Activated B cell treated with CpG ODN at 0.5 μM for 24 hours (primary cell): ENCODE results near the gene IFT52. TPM values are rescaled to one million over a fixed set of nuclear protein-coding genes. Genes with fewer than 3 reads are reported as not detected.

Experiments used
- ATAC-seq: fragments of 200-7000 bp; cut with Tn5 transposase; one replicate; pipeline ENCODE4 v1.10.0; 2021; ENCODE audit warnings: low read depth, mild to moderate bottlenecking, moderate library complexity
- CTCF ChIA-PET: fragments of 350-600 bp; sonication (Branson Sonifier 250); formaldehyde crosslinking; loops from one replicate; lab custom pipeline; 2021; ENCODE audit warnings: antibody characterized with exemption; lab: Charles Lee
- POLR2A ChIA-PET: fragments of 350-600 bp; sonication (Branson Sonifier 250); formaldehyde crosslinking; loops from one replicate; lab custom pipeline; 2021; ENCODE audit warnings: antibody characterized with exemption; lab: Charles Lee
- DNase-seq: peaks from one replicate; pipeline ENCODE4 v3.0.0; 2022
- H3K27ac Mint-ChIP-seq: one replicate; pipeline ENCODE4 v1.8.0; 2020; ENCODE audit warnings: mixed read lengths
- H3K27me3 Mint-ChIP-seq: one replicate; pipeline ENCODE4 v1.8.0; 2021; ENCODE audit warnings: mixed read lengths
- H3K36me3 Mint-ChIP-seq: one replicate; pipeline ENCODE4 v1.8.0; 2021; ENCODE audit warnings: low read depth, mixed read lengths
- H3K4me1 Mint-ChIP-seq: one replicate; pipeline ENCODE4 v1.8.0; 2021; ENCODE audit warnings: mixed read lengths
- H3K4me3 Mint-ChIP-seq: one replicate; pipeline ENCODE4 v1.8.0; 2020; ENCODE audit warnings: mild to moderate bottlenecking, mixed read lengths
- H3K9me3 Mint-ChIP-seq: one replicate; pipeline ENCODE4 v1.8.0; 2020; ENCODE audit warnings: mixed read lengths
- intact Hi-C: fragments of 100-400 bp; cut with micrococcal nuclease; formaldehyde crosslinking; loops from one replicate; pipeline ENCODE4 v1.15.1; 2024
- total RNA-seq: library from RNA; stranded (reverse); gene quantifications from 2 replicates; pipeline ENCODE4 v1.2.3, GENCODE V29; 2022
- TF ChIP-seq, protein P1 (sequence below): fragments of 200-600 bp; IDR thresholded peaks from one replicate; pipeline ENCODE4 v1.8.0; 2022; ENCODE audit warnings: antibody characterized with exemption, mild to moderate bottlenecking

The IFT52 gene
- total RNA-seq, 1 donor from 2014 or later: 18.7 TPM

GRCh38 chr20:43658723-43659419 lies 68.1 kb downstream of the IFT52 start:
- Mint-ChIP-seq H3K27ac (no peak overlapping the region), H3K4me1 (peaks cover 19% of the 10 kb centered on the region), H3K27me3 (no peaks in the 10 kb centered on the region), H3K36me3 (peaks cover 4% of the 10 kb centered on the region), H3K9me3 (no peaks in the 10 kb centered on the region), H3K4me3 (no peak overlapping the region)
- ATAC-seq: no peak
- DNase-seq: no peak
- CTCF ChIA-PET: no interaction called here
- POLR2A ChIA-PET: interaction anchor here (0.6 to 1.0 kb wide), 5 partner anchors 11 to 730 kb away, joined by 3 read pairs; no protein-coding TSS in a partner anchor
- TF ChIP-seq, protein P1, sequence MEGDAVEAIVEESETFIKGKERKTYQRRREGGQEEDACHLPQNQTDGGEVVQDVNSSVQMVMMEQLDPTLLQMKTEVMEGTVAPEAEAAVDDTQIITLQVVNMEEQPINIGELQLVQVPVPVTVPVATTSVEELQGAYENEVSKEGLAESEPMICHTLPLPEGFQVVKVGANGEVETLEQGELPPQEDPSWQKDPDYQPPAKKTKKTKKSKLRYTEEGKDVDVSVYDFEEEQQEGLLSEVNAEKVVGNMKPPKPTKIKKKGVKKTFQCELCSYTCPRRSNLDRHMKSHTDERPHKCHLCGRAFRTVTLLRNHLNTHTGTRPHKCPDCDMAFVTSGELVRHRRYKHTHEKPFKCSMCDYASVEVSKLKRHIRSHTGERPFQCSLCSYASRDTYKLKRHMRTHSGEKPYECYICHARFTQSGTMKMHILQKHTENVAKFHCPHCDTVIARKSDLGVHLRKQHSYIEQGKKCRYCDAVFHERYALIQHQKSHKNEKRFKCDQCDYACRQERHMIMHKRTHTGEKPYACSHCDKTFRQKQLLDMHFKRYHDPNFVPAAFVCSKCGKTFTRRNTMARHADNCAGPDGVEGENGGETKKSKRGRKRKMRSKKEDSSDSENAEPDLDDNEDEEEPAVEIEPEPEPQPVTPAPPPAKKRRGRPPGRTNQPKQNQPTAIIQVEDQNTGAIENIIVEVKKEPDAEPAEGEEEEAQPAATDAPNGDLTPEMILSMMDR: no peak
- intact Hi-C loops: no loop called here

- H3K36me3 Mint-ChIP-seq: peaks cover 2% of the 10 kb centered on the region
- H3K27me3 Mint-ChIP-seq: no peaks in the 10 kb centered on the region
- no peak overlapping the region for H3K27ac Mint-ChIP-seq
- ChIA-PET CTCF (no interaction called here), POLR2A (interaction anchor here (0.6 to 10.1 kb wide), 6 partner anchors 12 to 206 kb away, joined by 3 to 287 read pairs (median 4); partner anchors contain the start of genes IFT52 and SRSF6)
- TF ChIP-seq, protein P1: no peak
- DNase-seq: no peak
- H3K9me3 Mint-ChIP-seq: no peaks in the 10 kb centered on the region
- peaks cover 29% of the 10 kb centered on the region for H3K4me1 Mint-ChIP-seq
- intact Hi-C loops: no loop called here
- no peak overlapping the region for H3K4me3 Mint-ChIP-seq
- no peak for ATAC-seq
Measured at GRCh38 chr20:43662943-43663655, 72.4 kb downstream of the IFT52 start.

- peaks cover 16% of the 10 kb centered on the region for H3K36me3 Mint-ChIP-seq
- DNase-seq (no peak), ATAC-seq (no peak)
- ChIA-PET POLR2A (interaction anchor here (0.6 to 10.1 kb wide), 5 partner anchors 15 to 1991 kb away, joined by 4 to 287 read pairs (median 20); partner anchors contain the start of gene IFT52), CTCF (interaction anchor here (0.7 to 1.0 kb wide), 2 partner anchors 26 to 124 kb away, joined by 4 read pairs; no protein-coding TSS in a partner anchor)
- H3K4me1 Mint-ChIP-seq: peaks cover 52% of the 10 kb centered on the region
- H3K9me3 Mint-ChIP-seq: no peaks in the 10 kb centered on the region
- H3K27ac Mint-ChIP-seq: no peak overlapping the region
- H3K27me3 Mint-ChIP-seq: no peaks in the 10 kb centered on the region
- peak overlapping the region; percentile 58 for H3K4me3 Mint-ChIP-seq
- intact Hi-C loops: loop anchor here (5.0 kb wide), 1 partner anchor 547 kb away; the partner anchor contains the start of gene OSER1
- TF ChIP-seq, protein P1: no peak
Measured at GRCh38 chr20:43665466-43666176, 74.9 kb downstream of the IFT52 start.

DNA sequence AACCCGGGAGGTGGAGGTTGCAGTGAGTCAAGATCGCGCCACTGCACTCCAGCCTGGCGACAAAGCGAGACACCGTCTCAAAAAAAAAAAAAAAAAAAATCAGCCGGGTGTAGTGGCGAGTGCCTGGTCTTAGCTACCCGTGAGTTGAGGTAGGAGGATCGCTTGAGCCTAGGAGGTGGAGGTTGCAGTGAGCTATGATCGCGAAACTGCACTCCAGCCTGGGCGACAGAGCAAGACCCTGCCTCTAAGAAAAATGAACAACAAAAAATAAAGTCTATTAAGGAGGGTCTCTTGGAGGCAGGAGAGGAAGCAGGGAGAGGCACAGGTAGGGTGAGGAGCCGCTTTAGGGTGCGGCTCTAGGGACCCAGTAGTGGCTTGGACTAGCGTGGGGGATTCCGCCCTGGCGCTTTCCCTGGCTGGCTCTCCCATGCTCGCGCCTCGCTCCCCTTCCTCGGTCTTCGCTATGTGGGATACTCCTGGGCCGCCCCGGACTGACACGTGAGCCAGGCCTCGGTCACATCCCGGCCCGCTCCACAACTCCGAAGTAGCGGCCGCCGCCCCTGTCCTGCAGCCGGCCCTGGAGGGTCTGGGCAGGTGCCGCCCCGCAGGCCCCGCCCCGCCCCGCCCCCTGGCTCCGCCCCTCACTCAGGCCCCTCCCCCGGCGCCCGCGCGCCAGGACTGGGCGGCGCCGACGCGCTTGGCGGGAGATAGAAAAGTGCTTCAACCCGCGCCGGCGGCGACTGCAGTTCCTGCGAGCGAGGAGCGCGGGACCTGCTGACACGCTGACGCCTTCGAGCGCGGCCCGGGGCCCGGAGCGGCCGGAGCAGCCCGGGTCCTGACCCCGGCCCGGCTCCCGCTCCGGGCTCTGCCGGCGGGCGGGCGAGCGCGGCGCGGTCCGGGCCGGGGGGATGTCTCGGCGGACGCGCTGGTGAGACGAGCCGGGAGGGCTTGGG lies 75.9 kb downstream of the IFT52 start, which contains the start of gene MYBL2:
Gene MYBL2, plus strand, starts transcription at position 739 of the 953 bp plus-strand sequence. Its CDS starts 170 bp downstream, at position 909.
- Mint-ChIP-seq H3K4me3 (peak within 1 kb of the TSS; percentile 89), H3K9me3 (no peaks in the 10 kb centered on the region), H3K4me1 (peaks cover 54% of the 10 kb centered on the region), H3K27me3 (no peaks in the 10 kb centered on the region), H3K36me3 (peaks cover 17% of the 10 kb centered on the region), H3K27ac (peak within 1 kb of the TSS; percentile 92)
- intact Hi-C loops: loop anchor here (1.0 to 5.0 kb wide), 5 partner anchors 16 to 546 kb away; partner anchors contain the start of genes IFT52, OSER1 and SRSF6
- TF ChIP-seq, protein P1: no peak
- ChIA-PET POLR2A (interaction anchor here (0.6 to 10.1 kb wide), 11 partner anchors 14 to 1992 kb away, joined by 3 to 287 read pairs (median 9); partner anchors contain the start of gene IFT52), CTCF (no interaction called here)
- DNase-seq (peak; percentile 77), ATAC-seq (peak; percentile 78)
